ENCODE results near the gene RBM33.
"Not testable (repeated sequence)": the region's sequence is repeated elsewhere in the genome, so short reads cannot be mapped to it uniquely, and the experiment has no call there.

Gene RBM33

DNA sequence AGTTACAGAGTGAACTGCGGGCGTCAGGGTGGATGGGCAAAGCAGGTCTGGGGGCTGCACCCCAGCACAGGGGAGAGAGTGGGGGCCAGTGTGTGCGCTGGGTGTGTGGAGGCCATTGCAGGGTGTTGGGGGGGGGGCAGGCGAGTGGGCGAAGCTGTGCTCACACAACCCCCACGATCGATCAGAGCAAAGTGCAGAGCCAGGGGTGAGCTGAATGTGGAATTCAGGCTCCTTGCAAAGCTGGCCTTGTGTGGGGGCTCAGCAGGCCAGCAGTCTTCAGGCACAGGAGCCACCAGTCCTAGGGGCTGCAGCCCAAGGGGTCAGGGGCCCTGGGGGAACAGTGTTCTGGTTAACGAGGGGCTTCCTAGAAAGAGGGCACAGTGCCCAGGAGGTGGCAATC, 168.7 kb downstream of the RBM33 start:
- no peak for DNase-seq

GRCh38 chr7:155813546-155814315, 169.3 kb downstream of the RBM33 start:
- DNase-seq, result no peak

GRCh38 chr7:155814316-155815276, 170.1 kb downstream of the RBM33 start:
- no peak for DNase-seq

DNA sequence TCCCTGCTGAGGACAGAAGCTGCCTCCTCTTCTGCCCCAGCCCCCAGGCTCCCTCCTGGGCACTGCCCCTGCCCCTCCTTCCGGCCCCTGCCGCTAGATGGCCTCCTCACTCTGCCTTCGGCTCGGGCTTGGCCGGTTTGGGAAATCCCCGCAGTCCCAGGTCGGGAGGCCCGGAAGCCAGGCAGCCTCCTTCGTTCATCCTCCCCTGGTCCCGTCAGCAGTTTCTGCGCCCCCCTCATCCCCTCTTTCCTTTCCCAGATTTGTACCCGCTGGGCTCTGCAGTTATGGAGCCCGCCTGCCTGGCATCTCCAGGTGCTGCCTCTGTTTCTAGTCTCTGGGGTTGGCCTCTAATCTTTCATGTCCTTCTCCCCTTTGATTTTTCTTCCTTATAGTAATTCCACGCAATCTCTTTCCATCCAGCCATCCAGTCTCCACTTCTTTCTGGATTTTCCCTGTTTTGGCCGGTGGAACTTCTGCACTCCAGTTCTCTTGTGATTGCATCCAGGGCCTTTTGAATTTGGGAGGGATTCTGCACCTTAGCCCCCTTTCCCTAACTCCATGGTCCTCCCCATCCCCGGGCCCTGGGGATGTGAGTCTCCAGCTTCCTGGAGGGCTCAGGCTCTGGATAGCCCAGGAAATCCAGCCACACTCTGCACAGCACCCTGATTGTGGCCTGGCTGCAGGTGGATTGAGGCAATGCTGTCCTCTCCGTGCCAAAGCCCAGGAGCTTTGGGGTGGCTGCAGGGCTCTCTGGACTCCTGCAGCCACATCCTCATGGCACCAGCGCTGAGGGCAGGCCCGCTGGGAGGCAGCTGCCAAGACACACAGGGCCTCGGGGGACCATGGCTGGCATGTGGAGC, 171.1 kb downstream of the RBM33 start:
- DNase-seq, result peak; percentile 65

DNA sequence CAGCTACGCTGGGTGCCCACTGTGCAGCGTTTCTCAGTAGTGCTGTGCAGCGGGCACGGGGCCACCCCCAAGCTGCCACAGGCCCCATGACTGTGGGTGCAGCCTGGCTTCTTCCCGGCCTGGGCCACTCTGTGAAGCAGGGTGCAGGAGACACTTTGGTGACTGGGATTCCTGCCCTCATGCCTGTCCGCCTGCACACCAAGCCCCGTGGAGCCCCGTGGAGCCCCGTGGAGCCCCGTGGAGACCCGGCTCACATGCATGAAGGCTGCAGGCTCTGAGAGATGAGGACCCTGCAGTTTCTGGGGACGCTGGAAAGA, 171.7 kb downstream of the RBM33 start:
- DNase-seq, result no peak

DNA sequence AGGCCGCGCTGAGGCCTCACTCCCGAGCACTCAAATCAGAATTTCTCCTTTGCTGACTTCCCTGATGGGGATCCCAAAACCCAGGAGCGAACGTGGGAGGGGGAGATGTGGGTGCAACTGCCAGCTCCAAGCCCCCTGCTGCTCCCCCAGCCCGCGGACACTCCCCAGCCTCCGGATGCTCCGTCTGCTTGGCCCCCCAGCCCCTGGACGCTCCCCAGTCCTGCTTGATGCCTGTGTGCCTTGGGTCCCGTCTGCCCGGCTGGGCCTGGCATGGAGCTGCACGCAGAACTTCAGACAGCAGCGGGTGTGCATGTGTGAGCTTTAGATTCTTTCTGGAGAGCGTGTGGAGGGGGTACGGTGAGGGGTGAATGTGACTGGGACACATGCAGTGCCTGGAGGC, 172.5 kb downstream of the RBM33 start:
- DNase-seq, result no peak

DNA sequence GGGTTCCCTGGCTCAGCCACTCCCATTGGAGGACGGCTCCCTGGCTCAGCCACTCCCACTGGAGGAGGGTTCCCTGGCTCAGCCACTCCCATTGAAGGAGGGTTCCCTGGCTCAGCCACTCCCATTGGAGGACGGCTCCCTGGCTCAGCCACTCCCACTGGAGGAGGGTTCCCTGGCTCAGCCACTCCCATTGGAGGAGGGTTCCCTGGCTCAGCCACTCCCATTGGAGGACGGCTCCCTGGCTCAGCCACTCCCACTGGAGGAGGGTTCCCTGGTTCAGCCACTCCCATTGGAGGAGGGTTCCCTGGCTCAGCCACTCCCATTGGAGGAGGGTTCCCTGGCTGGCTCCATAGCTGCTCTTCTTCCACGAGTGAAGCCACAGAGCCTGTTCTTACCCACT, 173.1 kb downstream of the RBM33 start:
- not testable (repeated sequence) for DNase-seq

DNA sequence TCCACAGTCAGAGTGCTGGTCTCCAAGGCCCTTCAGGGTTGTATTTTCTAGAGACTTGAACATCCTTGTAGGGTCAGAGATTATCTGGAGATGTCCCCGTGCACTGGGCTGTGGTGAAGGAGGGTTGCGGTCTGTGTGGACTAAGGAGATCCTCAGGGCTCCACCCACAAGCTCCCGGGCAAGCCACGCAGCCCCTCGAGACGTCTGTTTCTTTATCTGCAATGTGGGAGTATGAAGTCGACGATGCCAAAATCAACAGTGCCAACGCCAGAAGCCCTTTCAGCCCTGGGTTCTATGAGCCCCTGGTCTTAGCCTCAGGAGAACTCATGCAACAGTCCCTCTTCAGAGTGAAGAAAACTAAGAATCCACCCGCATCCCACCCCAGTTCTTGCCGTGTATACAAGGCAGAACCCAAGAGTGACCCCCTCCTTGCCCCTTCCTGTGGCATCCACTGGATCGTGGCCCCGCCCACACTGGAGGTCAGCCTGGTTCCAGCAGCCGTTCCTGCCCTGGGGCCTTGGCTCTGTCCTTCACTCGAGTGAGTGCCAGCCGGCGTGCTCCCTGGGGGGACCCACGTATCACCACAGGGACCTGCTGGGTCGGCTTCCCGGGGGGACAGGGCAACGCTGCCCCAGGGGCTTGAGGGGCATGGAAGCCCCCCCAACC, 173.8 kb downstream of the RBM33 start:
- DNase-seq, result no peak

DNA sequence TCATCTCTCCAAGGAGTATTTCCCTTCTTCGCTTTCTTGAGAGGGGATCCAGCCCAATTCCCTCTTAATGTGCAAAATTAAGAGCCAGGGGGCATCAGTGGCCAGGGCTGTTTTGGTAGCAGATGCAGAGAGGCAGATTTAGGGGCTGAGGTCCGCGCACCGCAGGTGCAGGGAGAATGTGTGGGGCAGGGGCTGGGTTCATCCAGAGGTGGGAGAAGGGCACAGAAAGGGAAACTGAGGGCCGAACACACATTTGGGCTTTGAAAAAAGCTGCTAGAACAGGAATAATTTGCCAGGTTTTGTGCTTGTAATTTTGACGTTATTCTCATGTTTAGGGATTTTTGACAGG, 174.3 kb downstream of the RBM33 start:
- DNase-seq, result no peak

- DNase-seq, result no peak
Measured at GRCh38 chr7:155819186-155819585, 174.7 kb downstream of the RBM33 start.

DNA sequence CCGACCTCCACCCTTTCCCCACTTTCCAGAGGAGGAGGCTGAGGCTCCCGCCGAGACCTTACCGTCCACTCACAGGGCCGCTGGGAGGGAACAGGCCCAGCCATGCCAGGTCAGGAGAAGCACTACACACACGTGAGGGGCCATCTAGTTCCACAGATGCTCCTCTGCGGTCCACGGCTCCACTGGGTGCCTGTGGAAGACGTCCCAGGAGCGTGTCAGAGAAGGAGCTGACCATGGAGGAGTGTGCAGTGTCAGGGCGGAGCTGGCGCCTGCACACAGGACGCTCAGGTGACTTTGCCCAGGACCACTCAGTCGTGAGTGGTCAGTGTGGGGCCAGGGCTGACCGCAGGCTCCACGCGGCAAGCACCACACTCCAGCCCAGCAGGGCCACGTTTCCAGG, 175.8 kb downstream of the RBM33 start:
- DNase-seq, result no peak

DNA sequence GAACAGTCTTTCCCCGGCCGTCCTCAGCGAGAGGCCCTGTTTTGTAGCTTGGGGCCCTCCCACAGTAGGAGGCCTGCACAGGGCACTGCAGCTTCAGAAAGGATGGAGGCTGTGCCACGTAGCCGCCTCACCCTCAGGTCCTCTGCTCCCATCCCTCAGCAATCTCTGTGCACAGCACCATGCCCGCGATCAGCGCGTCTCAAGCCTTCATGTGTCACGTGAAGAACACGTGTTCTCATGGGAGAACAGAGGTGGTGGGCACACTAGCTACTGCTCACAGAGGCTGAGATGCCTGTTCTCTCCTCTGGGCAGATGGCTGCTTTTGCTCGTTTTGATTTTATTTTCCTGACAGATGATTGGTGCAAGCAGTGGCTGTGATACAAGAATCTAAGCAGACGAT, 176.3 kb downstream of the RBM33 start:
- DNase-seq, result no peak

- DNase-seq, result no peak
Measured at GRCh38 chr7:155821851-155822250, 177.4 kb downstream of the RBM33 start.

DNA sequence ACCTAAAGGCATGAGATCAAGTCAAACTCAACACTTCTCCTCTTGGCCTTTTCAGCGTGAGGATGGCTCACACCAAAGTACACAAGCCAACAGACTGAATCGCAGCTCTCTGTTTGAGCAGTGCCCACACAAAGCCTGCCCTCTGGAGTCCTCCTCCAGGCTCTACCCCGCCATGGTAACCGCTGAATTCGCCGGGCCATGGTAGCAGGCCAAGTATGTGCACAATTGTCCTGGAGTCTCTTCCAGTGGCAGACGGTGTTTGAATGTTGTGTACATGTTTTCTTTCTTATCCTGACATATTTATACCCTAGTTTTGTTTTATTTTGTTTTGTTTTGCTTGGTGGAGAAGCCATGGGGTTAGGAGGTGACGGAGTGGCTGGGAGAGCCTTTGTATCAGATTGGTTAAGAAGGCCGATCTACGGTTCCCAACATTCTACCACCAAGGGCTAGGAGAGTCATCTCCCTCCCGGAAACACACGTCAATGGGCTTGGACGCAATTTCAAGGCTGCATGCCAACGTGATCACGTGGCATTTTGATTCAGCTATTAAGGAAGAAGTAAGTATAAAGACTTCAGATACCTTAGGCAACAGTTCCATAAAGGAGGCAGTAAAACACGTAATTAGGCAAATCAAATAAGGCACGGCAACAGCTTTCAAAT, 179.9 kb downstream of the RBM33 start:
- DNase-seq, result no peak

DNA sequence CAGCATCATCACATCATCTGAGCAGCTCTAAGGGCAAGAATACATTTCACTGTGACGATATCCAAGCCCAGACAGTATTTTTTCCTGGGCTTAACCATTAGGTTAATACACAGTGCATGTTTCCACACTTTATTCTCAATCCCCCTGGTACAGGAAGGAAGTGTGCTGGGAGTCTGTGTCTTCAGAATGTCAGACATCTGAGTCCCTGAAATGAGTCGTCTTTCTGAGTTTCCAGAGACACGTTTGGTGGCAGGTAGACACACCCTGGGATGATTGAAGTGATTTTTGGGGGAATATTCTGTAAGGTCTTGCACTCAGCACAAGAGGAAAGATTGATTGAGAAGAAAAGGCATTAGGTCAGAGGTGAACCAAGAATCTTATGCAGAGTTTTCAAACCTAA, 180.9 kb downstream of the RBM33 start:
- DNase-seq, result no peak

DNA sequence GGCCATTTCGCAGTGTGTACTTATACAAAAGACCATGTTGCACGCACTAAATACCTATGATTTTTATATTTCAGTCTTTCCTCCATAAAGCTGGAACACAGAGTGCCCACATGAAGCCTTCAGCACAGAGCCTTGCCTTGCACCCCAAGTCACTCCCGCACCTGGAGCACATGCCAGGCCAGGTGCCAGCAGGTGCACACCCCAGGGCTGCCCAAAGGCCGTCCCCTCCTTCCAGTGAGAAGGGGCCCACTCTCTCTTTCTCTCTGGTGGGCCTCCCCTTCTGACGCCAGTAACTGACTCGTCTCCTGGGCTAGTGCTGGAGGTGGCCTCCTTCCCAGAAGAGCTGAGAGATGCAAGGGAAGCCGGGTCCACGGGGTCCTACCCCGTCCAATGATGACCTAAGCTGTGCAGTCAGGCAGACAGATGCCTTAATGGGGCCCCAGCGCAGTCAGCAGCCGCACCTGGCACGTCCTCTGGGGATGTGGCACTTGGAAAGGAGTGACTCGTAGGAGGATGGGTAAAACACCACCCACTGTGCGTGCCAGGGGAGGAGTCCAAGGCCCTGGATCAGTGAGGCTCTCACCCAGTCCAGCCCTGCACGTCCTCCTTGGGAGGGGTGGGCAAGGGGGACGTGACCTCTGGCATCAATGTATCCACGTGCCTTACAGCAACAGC, 185.5 kb downstream of the RBM33 start:
- DNase-seq, result no peak
